Measurements from ENCODE around the gene ZNF574.
A peak's percentile ranks its signal among the peaks of the same experiment; 100 is the strongest.

Gene ZNF574

GRCh38 chr19:42090672-42091071 lies 14.7 kb downstream of the ZNF574 start:
- ATAC-seq, result no peak
- no peak for TF ChIP-seq TOX (CRISPR knock-in tag; IDR thresholded peaks at IDR 0.05; ENCODE audit: borderline replicate concordance)
- no peak for TF ChIP-seq BACH2 (CRISPR knock-in tag; IDR thresholded peaks at IDR 0.05; ENCODE audit: borderline replicate concordance)
- no peak for TF ChIP-seq ISL1 (CRISPR knock-in tag; IDR thresholded peaks at IDR 0.05)
- no peak for TF ChIP-seq SNAI2 (CRISPR knock-in tag; IDR thresholded peaks at IDR 0.05)
- TF ChIP-seq RARB (CRISPR knock-in tag; IDR thresholded peaks at IDR 0.05), result no peak
- no peak for TF ChIP-seq ESRRG (CRISPR knock-in tag; IDR thresholded peaks at IDR 0.05)
- no peak for TF ChIP-seq PATZ1 (CRISPR knock-in tag; IDR thresholded peaks at IDR 0.05; ENCODE audit: borderline replicate concordance)
- no peak for TF ChIP-seq ZFP3 (CRISPR knock-in tag; IDR thresholded peaks at IDR 0.05)
- no peak for TF ChIP-seq ARNTL (CRISPR knock-in tag; IDR thresholded peaks at IDR 0.05; ENCODE audit: borderline replicate concordance, low read depth)
- no peak for TF ChIP-seq PPARA (CRISPR knock-in tag; IDR thresholded peaks at IDR 0.05; ENCODE audit: borderline replicate concordance)
- no peak for TF ChIP-seq OSR1 (CRISPR knock-in tag; IDR thresholded peaks at IDR 0.05)
- no peak for TF ChIP-seq CSDC2 (CRISPR knock-in tag; IDR thresholded peaks at IDR 0.05)
- TF ChIP-seq CSRNP3 (CRISPR knock-in tag; IDR thresholded peaks at IDR 0.05), result no peak
- no peak for TF ChIP-seq POU6F1 (CRISPR knock-in tag; IDR thresholded peaks at IDR 0.05; ENCODE audit: borderline replicate concordance, low read depth)
- TF ChIP-seq ZNF8 (CRISPR knock-in tag; IDR thresholded peaks at IDR 0.05), result no peak
- TF ChIP-seq CREB5 (CRISPR knock-in tag; IDR thresholded peaks at IDR 0.05; ENCODE audit: low read depth), result no peak
- no peak for TF ChIP-seq GLIS3 (CRISPR knock-in tag; IDR thresholded peaks at IDR 0.05)

- TF ChIP-seq ARNTL (CRISPR knock-in tag; IDR thresholded peaks at IDR 0.05; ENCODE audit: borderline replicate concordance, low read depth), result no peak
- no peak for TF ChIP-seq ZFP3 (CRISPR knock-in tag; IDR thresholded peaks at IDR 0.05)
- ATAC-seq, result no peak
Measured at GRCh38 chr19:42091300-42091699, 15.3 kb downstream of the ZNF574 start.

GRCh38 chr19:42091742-42092141 lies 15.8 kb downstream of the ZNF574 start:
- ATAC-seq, result 0 out of 3 replicates have a peak, but pooled peaks have one; percentile 10
- TF ChIP-seq SNAI2 (CRISPR knock-in tag; IDR thresholded peaks at IDR 0.05) (no peak), TOX (CRISPR knock-in tag; IDR thresholded peaks at IDR 0.05; ENCODE audit: borderline replicate concordance) (no peak), PATZ1 (CRISPR knock-in tag; IDR thresholded peaks at IDR 0.05; ENCODE audit: borderline replicate concordance) (no peak), GLIS3 (CRISPR knock-in tag; IDR thresholded peaks at IDR 0.05) (no peak), ZC3H10 (CRISPR knock-in tag; IDR thresholded peaks at IDR 0.05) (no peak), POU6F1 (CRISPR knock-in tag; IDR thresholded peaks at IDR 0.05; ENCODE audit: borderline replicate concordance, low read depth) (no peak), ZNF70 (CRISPR knock-in tag; IDR thresholded peaks at IDR 0.05) (no peak), CREB5 (CRISPR knock-in tag; IDR thresholded peaks at IDR 0.05; ENCODE audit: low read depth) (no peak)

All from SK-N-SH treated with all-trans-retinoic acid at 6 μM for 48 hours (cell line).